Right lobe of liver (tissue), 4 donors: Measurements from ENCODE around the gene TK2.

Experiments
- POLR2A ChIP-seq: fragments of 450-650 bp; IDR thresholded peaks from one replicate; pipeline ENCODE4 v1.6.1; 2017; ENCODE audit warnings: antibody characterized with exemption, mild to moderate bottlenecking
- TF ChIP-seq, protein P1 (sequence below), 4 donors: fragments of 200-600 bp in 3 of 4; fragments of 450-650 bp in 1 of 4; IDR thresholded peaks; one replicate each; pipeline versions ENCODE4 v1.5.1 to v1.8.0; 2016 to 2022; ENCODE audit warnings: antibody characterized with exemption in 4 of 4, mild to moderate bottlenecking in 2 of 4
- donor health status: DM: no; HTN: no; CAD: no.
- donor health status: DM: no; HTN: no; CAD: no.
- donor health status: DM: no; HTN: yes; CAD: no.

DNA sequence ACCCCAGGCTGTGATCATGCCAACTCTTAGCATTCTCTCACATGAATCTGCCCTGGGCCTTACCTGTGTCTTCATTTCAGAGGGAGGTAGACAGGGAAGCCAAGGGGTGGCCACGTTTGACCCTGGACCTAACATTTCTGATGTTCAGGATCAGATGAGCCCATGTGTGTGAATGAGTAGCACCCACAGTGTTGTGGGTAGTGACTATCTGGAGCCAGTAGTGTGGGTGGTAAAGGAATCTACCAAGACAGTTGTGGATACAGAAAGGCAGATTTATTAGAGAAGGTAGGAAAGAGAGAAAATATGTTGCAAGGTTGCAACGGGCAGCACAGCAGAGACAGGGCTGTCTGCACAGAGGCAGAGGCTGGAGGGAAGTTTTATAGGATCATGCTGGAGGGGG is 60.5 kb downstream of the TK2 start:
- TF ChIP-seq POLR2A = no peak
- TF ChIP-seq, protein P1, sequence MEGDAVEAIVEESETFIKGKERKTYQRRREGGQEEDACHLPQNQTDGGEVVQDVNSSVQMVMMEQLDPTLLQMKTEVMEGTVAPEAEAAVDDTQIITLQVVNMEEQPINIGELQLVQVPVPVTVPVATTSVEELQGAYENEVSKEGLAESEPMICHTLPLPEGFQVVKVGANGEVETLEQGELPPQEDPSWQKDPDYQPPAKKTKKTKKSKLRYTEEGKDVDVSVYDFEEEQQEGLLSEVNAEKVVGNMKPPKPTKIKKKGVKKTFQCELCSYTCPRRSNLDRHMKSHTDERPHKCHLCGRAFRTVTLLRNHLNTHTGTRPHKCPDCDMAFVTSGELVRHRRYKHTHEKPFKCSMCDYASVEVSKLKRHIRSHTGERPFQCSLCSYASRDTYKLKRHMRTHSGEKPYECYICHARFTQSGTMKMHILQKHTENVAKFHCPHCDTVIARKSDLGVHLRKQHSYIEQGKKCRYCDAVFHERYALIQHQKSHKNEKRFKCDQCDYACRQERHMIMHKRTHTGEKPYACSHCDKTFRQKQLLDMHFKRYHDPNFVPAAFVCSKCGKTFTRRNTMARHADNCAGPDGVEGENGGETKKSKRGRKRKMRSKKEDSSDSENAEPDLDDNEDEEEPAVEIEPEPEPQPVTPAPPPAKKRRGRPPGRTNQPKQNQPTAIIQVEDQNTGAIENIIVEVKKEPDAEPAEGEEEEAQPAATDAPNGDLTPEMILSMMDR (IDR thresholded peaks at IDR 0.05) = no peak
